Activated CD8-positive, alpha-beta memory T cell treated with anti-CD3 and anti-CD28 coated beads for 36 hours (primary cell): ENCODE results near the gene YJU2. TPM values are rescaled to one million over a fixed set of nuclear protein-coding genes. Genes with fewer than 3 reads are reported as not detected.

Experiments
- CTCF ChIA-PET: fragments of 350-600 bp; sonication (Branson Sonifier 250); formaldehyde crosslinking; loops from one replicate; lab custom pipeline; 2021; ENCODE audit warnings: antibody characterized with exemption; lab: Charles Lee
- POLR2A ChIA-PET: fragments of 350-600 bp; sonication (Branson Sonifier 250); formaldehyde crosslinking; loops from one replicate; lab custom pipeline; 2021; ENCODE audit warnings: antibody characterized with exemption; lab: Charles Lee
- total RNA-seq, 2 experiments: library from RNA; stranded (reverse); gene quantifications; one replicate each; pipeline ENCODE4 v1.2.3, GENCODE V29; 2021

YJU2 gene
- total RNA-seq, 2 experiments from 2014 or later: 29.7 to 35.1 TPM

DNA sequence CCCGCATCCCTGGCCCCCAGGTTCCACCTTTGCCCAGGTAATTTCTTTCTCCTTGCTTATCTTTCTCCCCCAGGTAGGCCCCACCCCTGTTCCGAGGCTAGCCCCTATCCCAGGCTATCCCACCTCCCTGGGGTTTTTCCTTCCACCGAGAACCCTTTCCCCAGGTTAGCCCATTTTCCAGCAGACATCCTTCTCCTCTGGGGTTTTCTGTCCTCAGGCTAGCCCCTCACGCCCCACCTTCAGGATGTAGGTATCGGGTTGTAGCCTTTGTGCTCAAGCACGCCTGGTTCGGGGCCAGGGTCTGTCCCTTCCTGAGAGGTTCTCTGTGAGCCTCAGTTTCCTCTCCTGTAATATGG lies 58.4 kb downstream of the YJU2 start:
- POLR2A ChIA-PET: interaction anchor here (2.5 kb wide), 1 partner anchor 37 kb away, joined by 6 read pairs; no protein-coding TSS in a partner anchor
- CTCF ChIA-PET: interaction anchor here (0.6 kb wide), 1 partner anchor 888 kb away, joined by 4 read pairs; no protein-coding TSS in a partner anchor

DNA sequence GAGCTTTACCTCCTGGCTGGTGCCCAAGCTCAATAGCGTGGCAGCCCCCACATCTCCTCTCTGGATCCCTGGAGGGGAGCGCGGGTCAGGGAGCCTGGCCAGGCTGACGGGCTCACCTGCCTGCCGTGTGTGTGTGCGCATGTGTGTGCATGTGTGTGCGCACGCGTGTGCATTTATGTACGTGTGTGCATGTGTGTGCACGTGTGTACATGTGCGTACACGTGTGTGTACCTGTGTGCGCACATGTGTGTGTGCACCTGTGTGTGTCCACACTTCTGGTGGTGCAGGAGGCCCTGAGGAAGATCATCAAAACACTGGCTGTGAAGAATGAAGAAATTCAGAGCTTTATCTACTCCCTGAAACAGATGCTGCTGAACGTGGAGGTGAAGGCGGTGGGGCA lies 58.8 kb downstream of the YJU2 start:
- CTCF ChIA-PET: interaction anchor here (0.6 kb wide), 1 partner anchor 888 kb away, joined by 4 read pairs; no protein-coding TSS in a partner anchor
- POLR2A ChIA-PET: interaction anchor here (2.5 kb wide), 1 partner anchor 37 kb away, joined by 6 read pairs; no protein-coding TSS in a partner anchor

DNA sequence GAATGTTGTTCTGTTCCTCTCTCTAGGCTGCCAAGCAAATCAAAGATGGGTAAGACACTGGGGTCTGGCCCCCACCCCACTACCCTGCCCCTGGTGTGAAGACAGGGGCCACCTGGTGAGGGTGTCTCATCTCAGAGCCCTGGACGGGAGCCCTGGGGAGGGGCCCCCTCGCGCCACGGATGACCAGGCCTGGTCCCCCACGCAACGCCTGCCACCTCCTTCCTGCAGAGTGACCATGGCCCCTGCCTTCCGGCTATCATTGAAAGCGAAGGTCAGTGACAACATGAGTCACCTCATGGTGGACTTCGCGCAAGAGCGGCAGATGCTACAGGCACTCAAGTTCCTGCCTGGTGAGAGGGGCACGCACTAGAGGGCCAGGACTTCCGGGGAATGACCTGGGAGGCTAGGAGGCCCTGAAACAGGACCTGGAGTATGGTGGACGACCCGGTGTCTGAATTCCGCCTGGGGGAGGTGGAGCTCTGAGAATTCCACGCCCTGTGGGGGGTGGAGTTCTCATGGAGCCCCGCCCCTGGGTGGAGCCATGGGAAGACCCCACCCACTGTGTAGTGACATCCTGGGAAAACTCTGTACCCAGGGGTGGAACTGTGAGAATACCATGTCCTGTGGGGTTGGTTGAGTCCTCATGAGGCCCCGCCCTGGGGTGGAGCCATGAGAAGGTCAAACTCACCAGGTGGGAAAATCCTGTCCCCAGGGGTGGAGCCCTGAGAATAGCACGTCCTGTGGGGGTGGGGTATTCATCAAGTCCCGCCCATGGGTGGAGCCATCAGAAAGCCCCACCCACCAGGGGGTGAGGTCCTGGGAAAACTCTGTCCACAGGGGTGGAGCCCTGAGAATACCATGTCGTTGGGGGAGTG lies 63.6 kb downstream of the YJU2 start:
- ChIA-PET CTCF (no interaction called here), POLR2A (no interaction called here)

DNA sequence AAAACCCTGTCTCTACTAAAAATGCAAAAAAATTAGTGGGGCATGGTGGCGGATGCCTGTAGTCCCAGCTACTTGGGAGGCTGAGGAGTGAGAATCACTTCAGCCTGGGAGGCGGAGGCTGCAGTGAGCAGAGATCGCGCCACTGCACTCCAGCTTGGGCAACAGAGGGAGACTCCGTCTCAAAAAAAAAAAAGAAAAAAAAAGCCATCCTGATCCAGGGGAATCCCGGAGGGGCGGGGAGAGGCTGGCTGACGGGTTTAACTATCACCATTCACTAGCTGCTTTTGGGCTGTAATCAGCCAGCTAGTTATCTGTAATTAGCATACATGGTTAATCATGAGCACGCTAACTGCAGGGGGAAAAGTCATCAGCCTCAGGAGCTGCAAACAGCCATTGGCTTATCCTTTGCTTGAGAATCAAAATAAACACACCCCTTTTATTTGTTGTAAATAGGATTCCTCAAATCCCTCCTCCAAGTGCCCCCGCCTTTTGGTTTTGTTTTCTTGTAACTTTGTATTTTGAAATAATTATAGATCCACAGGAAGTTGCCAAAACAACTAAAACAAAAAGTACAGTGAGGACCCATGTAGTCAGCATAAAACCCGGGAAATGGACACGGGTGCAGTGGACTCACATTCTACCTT lies 67.1 kb downstream of the YJU2 start:
- POLR2A ChIA-PET: no interaction called here
- CTCF ChIA-PET: interaction anchor here (0.7 kb wide), 1 partner anchor 294 kb away, joined by 3 read pairs; no protein-coding TSS in a partner anchor

DNA sequence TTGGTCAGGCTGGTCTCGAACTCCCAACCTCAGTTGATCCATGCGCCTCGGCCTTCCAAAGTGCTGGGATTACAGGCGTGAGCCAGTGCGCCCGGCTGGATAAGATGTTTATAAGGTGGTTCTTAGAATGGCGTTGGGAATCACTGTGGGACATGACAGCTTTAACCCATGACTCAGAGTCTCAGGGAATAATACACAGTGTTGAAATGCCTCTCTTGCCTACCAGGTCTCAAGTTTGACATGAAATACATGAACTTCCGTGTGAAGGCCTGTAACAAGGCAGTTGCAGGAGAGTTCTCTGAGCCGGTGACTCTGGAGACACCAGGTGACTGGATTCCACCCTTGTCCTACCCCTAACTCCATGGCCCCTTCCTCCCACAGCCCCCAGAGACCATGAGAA lies 70.1 kb downstream of the YJU2 start:
- CTCF ChIA-PET: interaction anchor here (0.6 kb wide), 1 partner anchor 51 kb away, joined by 4 read pairs; no protein-coding TSS in a partner anchor
- POLR2A ChIA-PET: no interaction called here

DNA sequence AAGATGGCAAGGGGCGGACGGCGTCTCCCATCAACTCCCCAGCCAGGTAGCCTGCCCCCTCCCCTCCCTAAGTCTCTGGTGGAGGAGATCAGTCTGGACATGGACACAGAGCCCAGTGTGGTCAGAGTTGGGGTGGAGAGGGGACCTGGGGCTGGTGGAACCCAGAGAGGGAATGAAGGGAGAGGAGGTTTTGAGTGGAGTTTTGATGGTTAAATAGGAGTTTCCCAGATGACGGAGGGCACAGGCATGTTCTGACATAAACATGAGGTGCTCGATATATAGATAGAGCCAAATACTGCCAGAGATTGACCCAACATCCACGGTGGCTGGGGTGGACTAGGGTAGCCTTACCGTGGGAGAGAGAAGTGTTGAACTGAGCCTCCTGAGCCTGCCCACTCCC lies 71.6 kb downstream of the YJU2 start:
- POLR2A ChIA-PET: no interaction called here
- CTCF ChIA-PET: no interaction called here

Other genes with a start within 250 kb of the YJU2 start
- gene PIAS4, start 239.3 kb upstream of the YJU2 start, total RNA-seq: 10 to 100 TPM; 32.9 to 34.7 TPM
- 10 to 100 TPM; 41.9 to 42.4 TPM for gene ZBTB7A, start 180.2 kb upstream of the YJU2 start, total RNA-seq
- 100 to 1,000 TPM; 145 to 149 TPM for gene MAP2K2, start 123.0 kb upstream of the YJU2 start, total RNA-seq
- gene CREB3L3, start 93.4 kb upstream of the YJU2 start, total RNA-seq: not detected
- 10 to 100 TPM; 33.0 to 34.0 TPM for gene SIRT6, start 64.5 kb upstream of the YJU2 start, total RNA-seq
- gene ANKRD24, start 64.4 kb upstream of the YJU2 start, total RNA-seq: 1 to 10 TPM in 1 of 2 experiments, under 1 TPM in 1; 0.78 to 1.0 TPM
- 1 to 10 TPM; 8.4 to 9.7 TPM for gene EBI3, start 17.6 kb upstream of the YJU2 start, total RNA-seq
- gene SHD, start 32.2 kb downstream of the YJU2 start, total RNA-seq: not detected
- 1 to 10 TPM; 7.6 to 7.7 TPM for gene TMIGD2, start 55.3 kb downstream of the YJU2 start, total RNA-seq
- gene FSD1, start 57.5 kb downstream of the YJU2 start, total RNA-seq: 10 to 100 TPM; 16.3 to 19.9 TPM
- 1 to 10 TPM; 6.2 to 7.5 TPM for gene STAP2, start 91.7 kb downstream of the YJU2 start, total RNA-seq
- gene MPND, start 96.5 kb downstream of the YJU2 start, total RNA-seq: 10 to 100 TPM; 18.0 to 20.1 TPM
- gene SH3GL1, start 153.5 kb downstream of the YJU2 start, total RNA-seq: 10 to 100 TPM; 37.1 to 41.5 TPM
- gene CHAF1A, start 155.6 kb downstream of the YJU2 start, total RNA-seq: 10 to 100 TPM; 81.1 to 89.0 TPM
- 10 to 100 TPM; 52.3 to 52.9 TPM for gene UBXN6, start 210.7 kb downstream of the YJU2 start, total RNA-seq
- 10 to 100 TPM; 45.8 to 47.0 TPM for gene HDGFL2, start 225.2 kb downstream of the YJU2 start, total RNA-seq